ENCODE measurements around the gene RPL36A.

The RPL36A gene

DNA sequence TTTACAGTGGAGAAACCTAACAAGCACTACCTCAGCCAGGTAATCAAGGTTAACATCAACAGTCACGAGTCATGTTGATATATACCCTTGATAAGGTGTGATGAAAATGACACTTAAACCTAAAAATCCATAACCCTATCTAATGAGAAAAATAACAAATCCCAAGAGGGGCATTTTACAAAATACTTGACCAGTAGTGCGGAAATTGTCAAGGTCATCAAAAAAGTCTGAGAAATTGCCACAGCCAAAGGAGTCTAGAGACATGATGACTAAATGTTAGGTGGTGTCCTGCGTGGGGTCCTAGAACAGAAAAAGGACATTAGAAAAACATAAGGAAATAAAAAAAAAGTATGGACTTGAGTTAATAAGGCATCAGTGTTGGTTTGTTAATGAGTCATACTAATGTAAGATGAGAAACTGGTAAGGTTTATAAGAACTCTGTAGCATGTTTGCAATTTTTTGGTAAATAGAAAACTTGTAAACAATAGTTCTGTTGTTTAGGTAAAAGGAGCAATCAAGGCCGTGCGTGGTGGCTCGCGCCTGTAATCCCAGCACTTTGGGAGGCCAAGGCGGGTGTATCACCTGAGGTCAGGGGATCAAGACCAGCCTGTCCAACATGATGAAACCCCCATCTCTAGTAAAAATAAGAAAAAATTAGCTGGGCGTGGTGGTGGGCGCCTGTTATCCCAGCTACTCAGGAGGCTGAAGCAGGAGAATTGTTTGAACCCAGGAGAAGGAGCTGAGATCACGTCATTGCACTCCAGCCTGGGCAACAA is 2.9 kb downstream of the RPL36A start:
- no peak for DNase-seq (ENCODE audit: low read depth)

DNA sequence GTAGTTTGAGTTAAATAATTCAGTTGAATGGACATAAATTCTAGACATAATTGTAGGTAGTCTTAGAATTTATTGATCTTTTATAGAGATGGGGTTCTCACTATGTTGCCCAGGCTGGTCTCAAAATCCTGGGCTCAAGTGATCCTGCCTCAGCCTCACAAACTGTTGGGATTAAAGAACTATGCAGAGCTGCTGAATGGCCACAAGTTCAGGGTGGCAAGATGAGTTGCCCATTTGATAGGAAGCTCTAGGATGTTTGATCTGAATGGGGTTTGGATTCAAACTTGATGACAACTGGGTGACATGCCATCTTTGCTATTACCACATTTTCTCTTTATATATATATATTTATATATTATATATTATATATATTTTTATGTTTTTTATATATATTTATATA is 3.6 kb downstream of the RPL36A start:
- no peak for DNase-seq (ENCODE audit: low read depth)

DNA sequence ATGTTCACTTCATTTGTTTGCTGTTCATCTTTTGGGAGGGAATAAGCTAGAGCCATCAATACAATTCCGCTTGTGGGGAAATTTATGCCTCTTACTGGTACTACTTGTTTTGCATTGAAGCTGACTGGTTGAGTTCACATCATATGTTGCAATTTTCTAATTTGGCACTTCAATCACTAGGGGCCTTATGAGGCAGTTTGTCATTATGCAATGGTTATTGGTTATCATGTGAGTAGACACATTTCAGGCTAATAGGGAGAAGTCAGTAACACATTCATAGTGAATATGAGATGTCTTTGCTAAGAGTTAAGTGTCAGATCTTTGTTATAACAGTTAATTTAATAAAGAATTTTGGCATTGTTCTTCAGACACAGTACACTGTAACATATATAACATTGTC is 5.0 kb downstream of the RPL36A start:
- DNase-seq (ENCODE audit: low read depth), result no peak

DNA sequence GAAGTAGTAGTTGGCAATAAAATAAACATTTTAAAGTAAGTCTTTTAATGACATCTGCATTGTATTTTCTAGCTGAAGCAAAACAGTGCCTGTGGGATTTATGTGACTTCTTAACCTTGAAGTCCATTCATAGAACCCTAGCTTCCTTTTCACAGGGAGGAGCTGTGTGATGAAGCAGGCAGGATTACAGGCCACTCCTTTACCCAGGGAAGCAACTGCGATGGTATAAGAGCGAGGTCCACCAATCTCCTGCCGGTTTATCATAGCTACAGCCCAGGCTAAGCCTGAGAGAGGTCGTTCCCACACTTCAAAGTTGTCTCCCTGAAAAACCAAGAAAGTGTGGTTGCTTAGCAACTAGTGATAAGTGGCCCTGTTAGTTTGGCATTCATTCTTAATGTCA is 7.0 kb downstream of the RPL36A start:
- peak; percentile 24 for DNase-seq (ENCODE audit: low read depth)

DNA sequence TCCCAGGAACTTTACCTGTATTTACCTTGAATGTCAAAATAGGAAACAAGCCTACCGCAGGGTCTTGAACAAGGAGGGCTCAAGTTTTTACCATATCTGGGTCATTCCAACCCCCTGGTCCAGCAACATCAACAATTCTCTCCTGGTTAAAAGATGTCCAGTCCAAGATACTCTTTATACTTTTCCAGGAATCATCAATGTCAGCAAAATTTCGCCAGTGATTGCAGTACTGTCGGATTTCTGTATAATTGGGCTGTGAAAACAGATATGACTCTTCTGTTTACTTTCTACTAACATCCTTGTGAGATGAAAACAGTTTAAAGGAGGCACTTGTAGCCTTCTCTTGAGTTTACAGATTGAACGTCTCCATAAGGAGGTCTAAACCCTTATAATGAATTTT is 7.9 kb downstream of the RPL36A start:
- no peak for DNase-seq (ENCODE audit: low read depth)

DNA sequence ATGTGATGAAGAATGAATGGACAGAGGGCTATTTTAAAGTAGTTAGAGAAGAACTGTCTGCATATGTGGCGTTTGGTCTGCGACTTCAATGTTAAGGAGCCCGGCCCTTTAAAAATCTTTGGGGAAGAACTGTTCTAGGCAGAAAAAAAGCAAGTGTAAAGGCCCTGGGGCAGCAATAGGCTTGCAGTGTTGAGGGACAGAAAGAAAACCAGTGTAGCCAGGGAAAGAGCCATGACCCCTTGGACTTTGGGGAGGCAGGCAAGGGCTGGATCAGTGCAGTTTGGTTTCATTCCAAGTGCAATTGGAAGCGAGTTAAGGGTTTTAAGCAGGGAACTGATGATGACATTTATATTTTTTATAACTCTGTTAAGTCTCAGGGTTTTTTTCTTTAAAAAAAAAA is 9.0 kb downstream of the RPL36A start:
- DNase-seq (ENCODE audit: low read depth), result no peak

GRCh38 chrX:101407167-101407747 is 16.4 kb downstream of the RPL36A start:
- no peak for DNase-seq (ENCODE audit: low read depth)

GRCh38 chrX:101407748-101408531 is 17.1 kb downstream of the RPL36A start, which contains the start of the genes GLA and HNRNPH2:
Gene GLA (minus strand): TSS chrX:101407925. CDS start chrX:101407903, 22 bp downstream.
Gene HNRNPH2 (plus strand): TSS chrX:101408222. CDS start chrX:101411989, 3,767 bp downstream.
- DNase-seq (ENCODE audit: low read depth), result peak; percentile 99

DNA sequence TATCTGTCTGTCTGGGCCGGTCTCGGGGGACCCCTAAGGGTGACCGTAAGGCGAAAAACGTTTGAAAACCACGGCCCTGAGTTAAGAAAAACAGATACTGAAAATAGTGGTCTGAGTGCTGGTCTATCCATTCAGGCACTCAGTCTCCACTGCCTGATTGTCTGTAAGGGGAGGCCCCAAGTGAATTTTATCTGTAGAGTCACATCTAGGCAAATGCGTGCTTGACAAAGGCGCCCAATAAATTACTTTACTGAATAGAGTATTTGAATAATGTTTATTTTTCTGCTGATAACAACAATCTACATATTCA is 17.7 kb downstream of the RPL36A start:
- no peak for DNase-seq (ENCODE audit: low read depth)

GRCh38 chrX:101409043-101409442 is 18.2 kb downstream of the RPL36A start:
- peak; percentile 20 for DNase-seq (ENCODE audit: low read depth)

DNA sequence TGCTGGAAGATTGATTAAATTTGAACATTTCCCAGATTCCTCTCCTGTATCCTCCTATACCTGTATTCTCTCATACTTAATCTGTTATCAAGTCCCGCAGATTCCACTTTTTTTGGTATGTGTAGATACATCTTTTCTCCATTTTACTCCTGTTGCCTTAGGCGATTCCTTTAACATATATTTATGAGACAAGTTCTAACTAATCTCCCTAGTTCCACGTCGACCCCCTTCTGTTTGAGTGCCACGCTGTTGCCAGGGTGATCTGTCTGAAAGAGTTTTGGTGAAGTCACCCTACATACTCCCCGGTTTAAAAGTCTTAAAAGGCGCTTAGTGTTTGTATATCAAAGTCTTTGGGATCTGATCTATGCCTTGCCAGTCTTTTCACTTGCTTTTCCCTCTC is 19.6 kb downstream of the RPL36A start:
- DNase-seq (ENCODE audit: low read depth), result no peak

DNA sequence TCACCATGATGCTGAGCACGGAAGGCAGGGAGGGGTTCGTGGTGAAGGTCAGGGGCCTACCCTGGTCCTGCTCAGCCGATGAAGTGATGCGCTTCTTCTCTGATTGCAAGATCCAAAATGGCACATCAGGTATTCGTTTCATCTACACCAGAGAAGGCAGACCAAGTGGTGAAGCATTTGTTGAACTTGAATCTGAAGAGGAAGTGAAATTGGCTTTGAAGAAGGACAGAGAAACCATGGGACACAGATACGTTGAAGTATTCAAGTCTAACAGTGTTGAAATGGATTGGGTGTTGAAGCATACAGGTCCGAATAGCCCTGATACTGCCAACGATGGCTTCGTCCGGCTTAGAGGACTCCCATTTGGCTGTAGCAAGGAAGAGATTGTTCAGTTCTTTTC is 21.2 kb downstream of the RPL36A start:
- no peak for DNase-seq (ENCODE audit: low read depth)

- DNase-seq (ENCODE audit: low read depth), result peak; percentile 70
These were observed 24.7 kb downstream of the RPL36A start for GRCh38 chrX:101415180-101416145.

DNA sequence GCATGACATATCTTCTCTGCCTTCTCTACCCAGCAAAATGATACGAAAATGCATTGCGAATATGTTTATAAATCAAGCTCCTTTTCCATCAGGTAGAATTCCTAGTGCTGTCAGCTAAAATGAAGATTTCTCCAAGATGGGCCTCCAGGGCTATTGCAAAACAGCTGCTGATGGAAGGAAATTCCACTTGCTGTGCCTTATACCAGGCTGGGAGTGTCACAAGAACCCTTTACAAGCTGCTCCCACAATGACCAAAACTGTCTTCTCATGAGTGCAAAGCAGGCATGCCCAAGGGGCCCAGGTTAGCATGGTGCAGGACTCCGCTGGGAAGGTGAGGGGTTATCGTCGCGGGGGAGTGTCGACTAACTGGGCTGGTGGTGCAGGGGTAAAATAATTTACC is 25.9 kb downstream of the RPL36A start:
- DNase-seq (ENCODE audit: low read depth), result no peak

DNA sequence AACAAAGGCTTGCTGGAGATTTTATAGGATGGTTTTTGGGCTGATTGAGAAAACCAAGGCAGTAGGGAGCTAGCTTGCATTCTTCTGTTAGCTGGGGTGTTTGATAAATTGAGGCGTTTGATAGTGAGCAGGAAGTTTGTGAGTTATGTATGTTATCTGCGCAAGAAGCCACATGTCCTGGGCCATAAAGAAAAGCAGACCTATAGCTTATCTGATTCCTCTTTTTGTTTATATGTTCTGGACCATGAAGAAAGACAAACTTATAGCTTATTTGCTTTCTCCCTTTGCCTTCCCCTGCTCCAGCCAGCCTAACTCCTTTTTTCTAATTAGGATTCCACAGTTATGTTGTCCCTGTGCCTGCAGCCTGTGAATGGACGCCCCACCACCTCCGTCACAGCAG is 26.4 kb downstream of the RPL36A start:
- DNase-seq (ENCODE audit: low read depth), result no peak

GRCh38 chrX:101417981-101418841 is 27.4 kb downstream of the RPL36A start:
- DNase-seq (ENCODE audit: low read depth), result peak; percentile 62

GRCh38 chrX:101419489-101419888 is 28.7 kb downstream of the RPL36A start:
- DNase-seq (ENCODE audit: low read depth), result no peak

GRCh38 chrX:101427954-101428353 is 37.1 kb downstream of the RPL36A start:
- DNase-seq (ENCODE audit: low read depth), result no peak

GRCh38 chrX:101429934-101430333 is 39.1 kb downstream of the RPL36A start:
- peak; percentile 75 for DNase-seq (ENCODE audit: low read depth)

GRCh38 chrX:101430457-101431078 is 39.8 kb downstream of the RPL36A start:
- DNase-seq (ENCODE audit: low read depth), result peak; percentile 66
